Measurements from ENCODE around the gene PLXDC2. TPM values are rescaled to one million over a fixed set of nuclear protein-coding genes. Genes with fewer than 3 reads are reported as not detected.

The PLXDC2 gene
- total RNA-seq, 1 experiment from 2014 or later, result 0.20 TPM

DNA sequence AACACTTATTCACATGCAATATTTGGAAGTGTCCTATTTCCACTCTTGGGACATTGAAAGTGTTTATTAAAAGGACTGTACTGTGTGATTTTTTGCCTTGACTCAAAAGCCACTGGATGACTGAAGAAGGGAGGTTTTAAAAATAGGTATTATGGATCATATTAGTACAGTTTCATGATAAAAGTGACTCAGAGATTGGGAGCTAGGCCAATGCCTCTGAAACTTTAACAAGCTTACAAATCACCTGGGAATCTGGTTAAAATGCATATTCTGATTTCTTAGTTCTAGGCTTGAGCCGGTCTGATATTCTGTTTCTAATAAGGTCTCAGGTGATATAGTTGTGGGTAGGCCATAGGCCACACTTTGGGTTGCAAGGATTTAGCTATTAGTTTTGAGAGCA, 191.2 kb downstream of the PLXDC2 start (continued):
- TF ChIP-seq, protein P1, sequence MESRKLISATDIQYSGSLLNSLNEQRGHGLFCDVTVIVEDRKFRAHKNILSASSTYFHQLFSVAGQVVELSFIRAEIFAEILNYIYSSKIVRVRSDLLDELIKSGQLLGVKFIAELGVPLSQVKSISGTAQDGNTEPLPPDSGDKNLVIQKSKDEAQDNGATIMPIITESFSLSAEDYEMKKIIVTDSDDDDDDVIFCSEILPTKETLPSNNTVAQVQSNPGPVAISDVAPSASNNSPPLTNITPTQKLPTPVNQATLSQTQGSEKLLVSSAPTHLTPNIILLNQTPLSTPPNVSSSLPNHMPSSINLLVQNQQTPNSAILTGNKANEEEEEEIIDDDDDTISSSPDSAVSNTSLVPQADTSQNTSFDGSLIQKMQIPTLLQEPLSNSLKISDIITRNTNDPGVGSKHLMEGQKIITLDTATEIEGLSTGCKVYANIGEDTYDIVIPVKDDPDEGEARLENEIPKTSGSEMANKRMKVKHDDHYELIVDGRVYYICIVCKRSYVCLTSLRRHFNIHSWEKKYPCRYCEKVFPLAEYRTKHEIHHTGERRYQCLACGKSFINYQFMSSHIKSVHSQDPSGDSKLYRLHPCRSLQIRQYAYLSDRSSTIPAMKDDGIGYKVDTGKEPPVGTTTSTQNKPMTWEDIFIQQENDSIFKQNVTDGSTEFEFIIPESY (IDR thresholded peaks at IDR 0.05; ENCODE audit: extremely low read depth, insufficient replicate concordance, low read length), result no peak
- no peak for TF ChIP-seq FOSL1 (IDR thresholded peaks at IDR 0.05; ENCODE audit: low read depth)
- TF ChIP-seq ATF3 (IDR thresholded peaks at IDR 0.05), result no peak
- TF ChIP-seq EGR1 (IDR thresholded peaks at IDR 0.05; ENCODE audit: low read depth), result no peak
- TF ChIP-seq SIN3A (IDR thresholded peaks at IDR 0.05; ENCODE audit: low read depth), result no peak
- TF ChIP-seq SP1 (IDR thresholded peaks at IDR 0.05; ENCODE audit: low read depth), result no peak
- TF ChIP-seq CEBPB (IDR thresholded peaks at IDR 0.05; ENCODE audit: low read depth), result no peak
- TF ChIP-seq ELF1 (IDR thresholded peaks at IDR 0.05; ENCODE audit: borderline replicate concordance, low read depth), result no peak

- intact Hi-C loops (cut with micrococcal nuclease), result no loop called here
- ChIA-PET RAD21 (ENCODE audit: low non-redundant PET in 1 of 2, low total read pairs in 2 of 2, uncharacterized antibody in 2 of 2, unreplicated experiment in 2 of 2) (interaction anchor here in 1 of 2 experiments (0.7 kb wide), 1 partner anchor 624 kb away, joined by 3 read pairs; no protein-coding TSS in a partner anchor), POLR2A (no interaction called here), CTCF (no interaction called here)
- no peak overlapping the region for H3K9ac ChIP-seq (ENCODE audit: low read length)
- H3K4me2 ChIP-seq (ENCODE audit: low read length), result no peak overlapping the region
- no peaks in the 10 kb centered on the region for H4K20me1 ChIP-seq (ENCODE audit: insufficient read depth)
- H3K27ac ChIP-seq (ENCODE audit: low read depth, low read length), result no peak overlapping the region
- ATAC-seq (no peak), DNase-seq (ENCODE audit: low read depth, low spot score) (no peak)
- H3K27me3 ChIP-seq (ENCODE audit: insufficient read depth, low read length), result no peaks in the 10 kb centered on the region
- H2AFZ ChIP-seq (ENCODE audit: low read depth, low read length, poor library complexity, severe bottlenecking), result no peak overlapping the region
- no peak overlapping the region for H3K4me3 ChIP-seq (replicated peaks in 1 of 2; ENCODE audit: low read depth in 1 of 2, low read length in 2 of 2)
- no peak for TF ChIP-seq YY1 (IDR thresholded peaks at IDR 0.05; ENCODE audit: extremely low read depth, insufficient replicate concordance, low read depth, low read length)
- no peaks in the 10 kb centered on the region for H3K9me2 ChIP-seq (ENCODE audit: insufficient read depth)
- peaks cover 6 to 25% of the 10 kb centered on the region in 2 experiments; a peak in 2 of 4 replicates for H3K9me3 ChIP-seq (ENCODE audit: control insufficient read depth in 1 of 2, insufficient read depth in 1 of 2, low read depth in 1 of 2, low read length in 2 of 2)
- BruUV-seq (replicated peaks), result no TSS peak
- no peaks in the 10 kb centered on the region for H3K79me2 ChIP-seq (ENCODE audit: insufficient read depth, low read length)
- H3K36me3 ChIP-seq (ENCODE audit: control insufficient read depth in 1 of 2, insufficient read depth in 2 of 2, low read length in 2 of 2), result no peaks in the 10 kb centered on the region
- H3K4me1 ChIP-seq (ENCODE audit: control insufficient read depth in 1 of 2, insufficient read depth in 2 of 2, low read length in 2 of 2), result no peaks in the 10 kb centered on the region
These were observed 197.9 kb downstream of the PLXDC2 start for GRCh38 chr10:20013991-20014750.

All from HCT116 (cell line).